Caco-2 (cell line): ENCODE measurements around the gene SQOR. TPM values are rescaled to one million over a fixed set of nuclear protein-coding genes. Genes with fewer than 3 reads are reported as not detected.

ENCODE experiments used
- BruUV-seq: library from RNA; stranded (reverse); fragments of 400-500 nt; replicated peaks from 2 replicates; lab custom pipeline; 2021; lab: Mats Ljungman, UMichigan
- CTCF ChIA-PET: fragments of 300-600 bp; sonication (Branson Sonifier 250); formaldehyde crosslinking; loops from one replicate; lab custom pipeline; 2022; ENCODE audit warnings: antibody characterized with exemption; lab: Charles Lee
- POLR2A ChIA-PET: fragments of 300-600 bp; sonication (Branson Sonifier 250); formaldehyde crosslinking; loops from one replicate; lab custom pipeline; 2022; ENCODE audit warnings: antibody characterized with exemption; lab: Charles Lee
- DNase-seq, 2 experiments: peaks; one replicate each; pipeline versions ENCODE4 v3.0.0 to v3.0.0-alpha.2; 2020 to 2022
- H3K27me3 ChIP-seq: replicated peaks from 2 replicates; pipeline ENCODE4 v1.6.0; 2011; ENCODE audit warnings: low read length; ENCODE audit not compliant: control insufficient read depth, insufficient read depth
- H3K36me3 ChIP-seq: 2 replicates; pipeline ENCODE4 v1.5.1; 2011; ENCODE audit warnings: low read length; ENCODE audit not compliant: control insufficient read depth, insufficient read depth
- H3K4me1 ChIP-seq: fragments of 250-450 bp; sonication (Bioruptor Pico); 2 replicates; pipeline ENCODE4 v1.5.1; 2020; ENCODE audit warnings: mild to moderate bottlenecking
- H3K4me3 ChIP-seq: 2 replicates; pipeline ENCODE4 v1.5.1; 2011; ENCODE audit warnings: low read depth, mild to moderate bottlenecking, control low read depth, low read length
- H3K9me3 ChIP-seq: fragments of 250-450 bp; sonication (Bioruptor Pico); 2 replicates; pipeline ENCODE4 v1.5.1; 2020; ENCODE audit warnings: mild to moderate bottlenecking, moderate library complexity
- H3K27ac Mint-ChIP-seq: one replicate; pipeline ENCODE4 v1.8.0; 2022; ENCODE audit warnings: mixed read lengths; ENCODE audit not compliant: unreplicated experiment
- H3K27me3 Mint-ChIP-seq: one replicate; pipeline ENCODE4 v1.8.0; 2022; ENCODE audit warnings: mixed read lengths; ENCODE audit not compliant: insufficient read depth, unreplicated experiment
- H3K36me3 Mint-ChIP-seq: one replicate; pipeline ENCODE4 v1.8.0; 2022; ENCODE audit warnings: mild to moderate bottlenecking, mixed read lengths; ENCODE audit not compliant: insufficient read depth, unreplicated experiment
- H3K4me1 Mint-ChIP-seq: one replicate; pipeline ENCODE4 v1.8.0; 2022; ENCODE audit warnings: low read depth, mixed read lengths; ENCODE audit not compliant: unreplicated experiment
- H3K4me3 Mint-ChIP-seq: one replicate; pipeline ENCODE4 v1.8.0; 2022; ENCODE audit warnings: mild to moderate bottlenecking, moderate library complexity, mixed read lengths; ENCODE audit not compliant: unreplicated experiment
- H3K9me3 Mint-ChIP-seq: one replicate; pipeline ENCODE4 v1.8.0; 2022; ENCODE audit warnings: mixed read lengths; ENCODE audit not compliant: unreplicated experiment
- intact Hi-C: fragments of 100-400 bp; cut with micrococcal nuclease; formaldehyde crosslinking; loops from one replicate; pipeline ENCODE4 v1.10.0; 2022; ENCODE audit not compliant: unreplicated experiment
- total RNA-seq: library from RNA; stranded (reverse); gene quantifications from 2 replicates; pipeline ENCODE4 v1.2.3, GENCODE V29; 2022
- TF ChIP-seq, protein P1 (sequence below), 2 experiments: fragments of 200-600 bp in 1 of 2; IDR thresholded peaks; 1 replicate in 1 of 2; 2 replicates in 1 of 2; pipeline versions ENCODE4 v1.5.1 to v1.8.0; 2011 to 2022; ENCODE audit warnings: antibody characterized with exemption in 1 of 2, control low read depth in 1 of 2, inconsistent platforms in 1 of 2, low read depth in 1 of 2, low read length in 1 of 2, mild to moderate bottlenecking in 1 of 2, moderate library complexity in 1 of 2; ENCODE audit not compliant: insufficient read depth in 1 of 2, severe bottlenecking in 1 of 2, unreplicated experiment in 1 of 2

SQOR gene
- total RNA-seq, 1 experiment from 2014 or later, result 5.0 TPM

DNA sequence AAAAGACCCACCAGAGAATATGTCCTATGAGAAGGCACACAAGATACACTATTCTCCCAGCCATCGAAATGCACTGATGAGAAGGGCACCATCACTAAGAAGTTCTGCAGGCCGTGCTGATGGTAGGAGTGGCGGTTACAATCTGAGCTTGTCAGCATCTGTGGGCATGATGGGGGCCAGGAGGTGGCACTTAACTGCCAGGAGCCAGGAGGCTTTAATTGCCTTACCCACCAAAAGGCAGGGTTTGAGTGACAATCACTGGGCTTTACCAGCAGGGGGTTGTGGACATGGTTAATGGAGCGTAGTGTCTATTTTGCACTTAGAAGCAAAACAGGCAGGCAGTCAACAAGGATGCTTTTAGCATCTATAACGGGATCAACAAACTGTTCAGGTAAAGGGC is 16.0 kb upstream of the SQOR start:
- no peaks in the 10 kb centered on the region for H3K9me3 Mint-ChIP-seq
- POLR2A ChIA-PET, result no interaction called here
- DNase-seq, result no peak
- no peaks in the 10 kb centered on the region for H3K27me3 Mint-ChIP-seq
- TF ChIP-seq, protein P1, sequence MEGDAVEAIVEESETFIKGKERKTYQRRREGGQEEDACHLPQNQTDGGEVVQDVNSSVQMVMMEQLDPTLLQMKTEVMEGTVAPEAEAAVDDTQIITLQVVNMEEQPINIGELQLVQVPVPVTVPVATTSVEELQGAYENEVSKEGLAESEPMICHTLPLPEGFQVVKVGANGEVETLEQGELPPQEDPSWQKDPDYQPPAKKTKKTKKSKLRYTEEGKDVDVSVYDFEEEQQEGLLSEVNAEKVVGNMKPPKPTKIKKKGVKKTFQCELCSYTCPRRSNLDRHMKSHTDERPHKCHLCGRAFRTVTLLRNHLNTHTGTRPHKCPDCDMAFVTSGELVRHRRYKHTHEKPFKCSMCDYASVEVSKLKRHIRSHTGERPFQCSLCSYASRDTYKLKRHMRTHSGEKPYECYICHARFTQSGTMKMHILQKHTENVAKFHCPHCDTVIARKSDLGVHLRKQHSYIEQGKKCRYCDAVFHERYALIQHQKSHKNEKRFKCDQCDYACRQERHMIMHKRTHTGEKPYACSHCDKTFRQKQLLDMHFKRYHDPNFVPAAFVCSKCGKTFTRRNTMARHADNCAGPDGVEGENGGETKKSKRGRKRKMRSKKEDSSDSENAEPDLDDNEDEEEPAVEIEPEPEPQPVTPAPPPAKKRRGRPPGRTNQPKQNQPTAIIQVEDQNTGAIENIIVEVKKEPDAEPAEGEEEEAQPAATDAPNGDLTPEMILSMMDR (IDR thresholded peaks at IDR 0.05; ENCODE audit: insufficient read depth in 1 of 2, low read depth in 1 of 2, low read length in 1 of 2, severe bottlenecking in 1 of 2, unreplicated experiment in 1 of 2), result no peak
- H3K27ac Mint-ChIP-seq, result no peak overlapping the region
- BruUV-seq, result no TSS peak
- H3K9me3 ChIP-seq, result no peaks in the 10 kb centered on the region
- no peaks in the 10 kb centered on the region for H3K36me3 Mint-ChIP-seq
- no peak overlapping the region for H3K4me3 Mint-ChIP-seq
- no peaks in the 10 kb centered on the region for H3K4me1 Mint-ChIP-seq
- H3K36me3 ChIP-seq, result no peaks in the 10 kb centered on the region
- H3K27me3 ChIP-seq, result no peaks in the 10 kb centered on the region
- no peak overlapping the region for H3K4me3 ChIP-seq
- intact Hi-C loops, result no loop called here
- H3K4me1 ChIP-seq, result no peaks in the 10 kb centered on the region
- CTCF ChIA-PET, result no interaction called here

DNA sequence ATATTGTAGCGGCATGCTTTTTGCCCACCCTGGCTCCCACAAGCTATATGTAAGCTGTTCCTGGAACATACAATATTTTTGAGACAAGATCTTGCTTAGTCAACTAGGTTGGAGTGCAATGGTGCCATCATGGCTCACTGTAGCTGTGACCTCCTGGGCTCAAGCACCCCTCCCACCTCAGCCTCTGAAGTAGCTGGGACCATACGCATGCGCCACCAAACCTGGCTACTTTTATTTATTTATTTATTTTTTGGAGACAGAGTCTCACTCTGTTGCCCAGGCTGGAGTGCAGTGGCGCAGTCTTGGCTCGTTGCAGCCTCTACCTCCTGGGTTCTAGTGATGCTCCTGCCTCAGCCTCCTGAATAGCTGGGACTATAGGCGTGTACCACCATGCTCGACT is 6.7 kb upstream of the SQOR start:
- Mint-ChIP-seq H3K4me3 (no peak overlapping the region), H3K27ac (no peak overlapping the region), H3K9me3 (peaks cover 16% of the 10 kb centered on the region), H3K4me1 (peaks cover 7% of the 10 kb centered on the region), H3K36me3 (no peaks in the 10 kb centered on the region), H3K27me3 (peaks cover 2% of the 10 kb centered on the region)
- TF ChIP-seq, protein P1 (IDR thresholded peaks at IDR 0.05; ENCODE audit: insufficient read depth in 1 of 2, low read depth in 1 of 2, low read length in 1 of 2, severe bottlenecking in 1 of 2, unreplicated experiment in 1 of 2), result no peak
- H3K4me3 ChIP-seq, result no peak overlapping the region
- ChIA-PET POLR2A (no interaction called here), CTCF (no interaction called here)
- H3K36me3 ChIP-seq, result no peaks in the 10 kb centered on the region
- no TSS peak for BruUV-seq
- no peaks in the 10 kb centered on the region for H3K4me1 ChIP-seq
- DNase-seq, result no peak
- no peaks in the 10 kb centered on the region for H3K9me3 ChIP-seq
- intact Hi-C loops, result no loop called here
- H3K27me3 ChIP-seq, result no peaks in the 10 kb centered on the region

DNA sequence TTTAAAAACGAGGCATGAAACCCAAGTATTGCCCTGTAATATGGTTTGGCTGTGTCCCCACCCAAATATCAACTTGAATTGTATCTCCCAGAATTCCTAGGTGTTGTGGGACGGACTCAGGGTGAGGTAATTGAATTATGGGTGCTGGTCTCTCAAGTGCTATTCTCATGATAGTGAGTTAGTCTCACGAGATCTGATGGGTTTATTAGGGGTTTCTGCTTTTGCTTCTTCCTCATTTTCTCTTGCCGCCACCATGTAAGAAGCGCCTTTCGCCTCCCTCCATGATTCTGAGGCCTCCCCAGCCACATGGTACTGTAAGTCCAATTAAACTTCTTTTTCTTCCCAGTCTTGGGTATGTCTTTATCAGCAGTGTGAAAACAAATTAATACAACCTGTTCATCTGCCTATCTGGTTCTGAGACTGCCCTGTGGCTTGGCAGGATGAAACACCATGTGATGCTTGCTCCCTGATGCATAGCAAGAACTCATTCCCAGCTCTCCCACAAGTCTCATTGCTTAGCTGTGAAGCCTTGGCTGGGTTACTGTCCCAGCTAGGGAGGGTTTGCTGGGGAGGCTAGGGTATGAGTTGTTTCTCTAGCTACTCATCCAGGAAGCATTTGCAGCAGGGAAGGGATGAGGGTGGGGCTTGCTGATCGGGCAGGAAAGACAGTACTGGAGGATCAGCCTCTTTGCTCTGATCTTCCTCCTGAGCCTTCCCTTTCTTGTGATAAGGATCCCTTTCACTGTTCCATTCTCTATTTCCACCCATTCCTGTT is 3.7 kb upstream of the SQOR start:
- ChIA-PET CTCF (no interaction called here), POLR2A (no interaction called here)
- Mint-ChIP-seq H3K27me3 (peaks cover 2% of the 10 kb centered on the region), H3K36me3 (no peaks in the 10 kb centered on the region), H3K9me3 (peaks cover 15% of the 10 kb centered on the region), H3K4me3 (no peak overlapping the region), H3K4me1 (peaks cover 7% of the 10 kb centered on the region), H3K27ac (no peak overlapping the region)
- TF ChIP-seq, protein P1 (IDR thresholded peaks at IDR 0.05; ENCODE audit: insufficient read depth in 1 of 2, low read depth in 1 of 2, low read length in 1 of 2, severe bottlenecking in 1 of 2, unreplicated experiment in 1 of 2), result no peak
- Histone ChIP-seq H3K4me1 (peaks cover 7% of the 10 kb centered on the region), H3K4me3 (no peak overlapping the region), H3K27me3 (no peaks in the 10 kb centered on the region), H3K9me3 (no peaks in the 10 kb centered on the region), H3K36me3 (no peaks in the 10 kb centered on the region)
- no TSS peak for BruUV-seq
- intact Hi-C loops, result no loop called here
- no peak for DNase-seq
